NK-92 (cell line): ENCODE results near the gene KRT32.

Source experiments
- DNase-seq: peaks from one replicate; lab custom pipeline; 2025; ENCODE audit not compliant: unreplicated experiment; lab: John Stamatoyannopoulos, UW

The KRT32 gene

DNA sequence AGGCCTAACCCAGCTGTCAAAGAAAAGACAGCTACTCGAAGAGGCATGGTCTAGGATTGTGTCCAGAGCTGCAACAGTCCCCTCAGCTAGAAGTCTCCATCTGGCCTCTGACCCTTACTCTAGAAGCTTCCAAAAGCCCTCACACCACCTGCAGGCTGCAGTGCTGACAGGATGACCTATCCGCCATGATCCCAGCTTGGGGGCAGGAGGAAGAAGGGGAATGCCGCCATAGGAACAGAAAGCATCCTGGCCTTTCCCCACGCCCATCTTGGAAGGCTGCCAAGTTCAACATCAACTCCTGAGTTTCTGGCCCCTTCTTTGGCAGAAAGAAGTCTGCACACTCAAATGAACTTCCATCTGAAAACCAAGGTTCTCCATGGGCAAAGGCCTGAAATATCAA is 25.6 kb upstream of the KRT32 start:
- no peak for DNase-seq

DNA sequence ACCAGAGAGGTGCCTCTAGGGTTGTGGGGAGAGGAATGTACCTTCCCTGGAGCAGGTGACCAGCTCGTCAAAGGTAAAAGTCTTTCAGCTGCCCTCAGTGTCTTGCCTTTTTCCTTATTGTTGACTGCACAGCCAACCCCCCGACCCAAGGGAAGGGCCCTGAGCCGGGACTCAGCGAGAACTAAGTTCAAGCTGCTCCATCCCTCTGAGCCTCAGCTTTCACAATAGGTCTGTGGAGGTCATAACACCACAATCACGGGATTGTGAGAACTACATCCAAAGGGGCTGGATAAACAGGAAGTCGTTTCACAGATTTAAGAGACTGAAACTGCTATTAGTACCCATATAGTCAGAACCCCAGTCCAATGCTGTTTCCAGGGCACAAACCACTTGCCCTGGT is 25.2 kb upstream of the KRT32 start:
- no peak for DNase-seq

DNA sequence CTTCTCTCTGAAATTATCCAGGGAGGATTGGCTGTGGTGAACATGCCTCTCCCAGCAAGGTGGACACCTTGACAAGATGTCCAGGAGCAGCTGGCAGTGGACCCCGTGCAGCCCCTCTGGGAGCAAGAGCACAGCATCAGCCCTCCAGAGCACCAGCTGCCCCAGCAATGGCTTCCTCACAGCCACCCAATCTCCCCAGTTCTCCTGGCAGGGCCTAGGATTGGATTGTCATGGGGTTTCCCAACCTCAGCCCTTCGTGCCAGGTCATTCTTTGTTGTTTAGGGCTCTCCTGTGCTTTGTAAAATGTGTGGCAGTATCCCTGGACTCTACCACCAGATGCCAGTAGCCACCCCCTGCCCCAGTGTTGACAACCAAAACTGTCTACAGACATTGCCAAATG is 24.3 kb upstream of the KRT32 start:
- no peak for DNase-seq

DNA sequence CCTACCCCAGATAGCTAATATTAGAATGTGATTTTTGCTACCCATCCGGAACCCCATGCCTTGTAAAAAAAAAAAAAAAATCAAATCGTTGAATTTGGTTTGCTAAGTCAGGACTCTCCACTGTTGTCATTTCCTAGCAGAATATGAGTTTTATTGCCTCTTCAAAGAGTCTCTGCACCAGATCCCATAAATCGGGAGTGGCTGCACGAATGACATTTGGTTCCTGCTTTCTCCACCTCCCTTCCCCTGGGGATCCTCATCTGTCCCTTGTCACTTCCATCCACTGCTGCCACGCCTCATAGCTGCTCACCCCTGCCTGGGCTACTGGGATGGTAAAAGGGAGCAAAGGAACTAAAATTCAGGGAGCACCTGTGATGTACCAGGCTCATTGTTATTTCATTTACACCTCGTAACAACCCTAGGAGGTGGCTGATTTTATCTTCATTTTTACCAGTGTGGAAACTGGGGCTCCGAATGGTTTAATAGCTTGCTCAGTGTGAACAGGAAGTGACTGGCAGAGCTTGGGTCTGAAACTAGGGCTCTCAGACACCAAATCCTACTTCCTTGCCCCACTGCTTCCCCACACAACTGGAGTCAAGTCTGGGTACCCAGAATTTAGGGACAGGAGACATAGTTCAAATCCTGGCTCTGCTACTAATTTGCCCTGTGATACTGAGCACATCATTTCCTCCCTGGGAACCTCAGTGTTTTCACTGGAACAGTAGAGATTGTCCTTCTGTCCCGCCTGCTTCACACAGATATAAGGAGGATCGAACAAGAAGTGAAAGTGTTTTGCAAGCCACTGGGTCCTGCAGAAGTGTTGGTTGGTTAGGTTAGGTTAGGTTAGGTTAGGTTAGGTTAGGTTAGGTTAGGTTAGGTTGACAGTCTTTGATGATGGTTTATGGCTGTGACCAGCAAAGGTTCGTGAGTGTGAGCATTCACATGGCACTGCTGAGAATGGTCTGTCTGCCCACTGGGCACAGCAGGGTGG is 23.1 kb upstream of the KRT32 start:
- no peak for DNase-seq

DNA sequence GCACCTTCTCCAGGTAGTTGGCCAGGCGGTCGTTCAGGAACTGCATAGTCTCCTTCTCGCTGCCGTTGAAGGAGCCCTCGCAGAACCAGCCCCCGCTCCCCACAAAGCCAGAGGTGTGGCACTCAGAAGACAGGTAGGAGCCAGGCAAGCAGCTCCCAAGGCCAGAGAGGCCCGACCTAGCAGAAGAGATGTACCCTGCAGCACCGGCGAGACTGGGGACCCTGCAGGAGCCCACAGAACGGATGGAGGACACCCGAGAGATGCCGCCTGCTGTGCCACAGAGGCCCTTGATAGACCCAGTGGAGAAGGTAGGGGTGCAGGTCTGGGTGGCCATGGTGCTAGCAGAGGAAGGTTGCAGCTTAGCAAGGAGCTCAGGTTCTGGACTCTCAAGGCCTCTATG is 22.3 kb upstream of the KRT32 start, which contains the start of gene KRT36:
Gene KRT36, minus strand, starts transcription at position 380 of the 400 bp plus-strand sequence. Its CDS starts 46 bp downstream, at position 334.
- no peak for DNase-seq

DNA sequence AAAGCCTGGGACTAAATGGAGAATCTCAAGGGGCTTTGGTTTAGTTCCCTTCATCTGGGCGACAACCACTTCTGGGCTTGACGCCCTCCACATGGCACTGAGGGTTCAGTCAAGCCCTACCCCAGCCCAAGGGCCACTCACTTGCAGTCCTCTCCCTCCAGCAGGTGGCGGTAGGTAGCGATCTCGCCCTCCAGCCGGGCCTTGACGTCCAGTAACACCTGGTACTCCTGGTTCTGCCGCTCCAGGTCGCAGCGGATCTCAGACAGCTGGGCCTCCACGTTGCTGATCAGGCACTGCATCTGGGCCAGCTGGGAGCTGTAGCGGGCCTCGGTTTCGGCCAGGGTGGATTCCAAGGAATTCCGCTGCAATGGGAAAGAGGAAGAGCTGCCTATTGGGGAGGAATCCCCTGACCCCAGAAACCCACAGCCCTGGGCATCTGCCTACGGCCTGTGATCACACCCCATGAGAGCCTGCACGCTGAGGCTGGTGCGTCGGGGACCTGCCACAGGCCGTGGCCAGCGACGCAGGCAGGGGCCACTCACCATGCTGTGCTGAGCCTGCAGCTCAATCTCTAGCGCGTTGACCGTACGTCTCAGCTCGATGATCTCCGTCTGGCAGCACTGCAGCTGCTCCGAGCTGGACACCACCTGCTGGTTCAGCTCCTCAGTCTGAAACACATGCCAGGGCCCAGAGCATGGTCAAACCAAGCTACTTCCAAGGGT is 19.8 kb upstream of the KRT32 start:
- no peak for DNase-seq

DNA sequence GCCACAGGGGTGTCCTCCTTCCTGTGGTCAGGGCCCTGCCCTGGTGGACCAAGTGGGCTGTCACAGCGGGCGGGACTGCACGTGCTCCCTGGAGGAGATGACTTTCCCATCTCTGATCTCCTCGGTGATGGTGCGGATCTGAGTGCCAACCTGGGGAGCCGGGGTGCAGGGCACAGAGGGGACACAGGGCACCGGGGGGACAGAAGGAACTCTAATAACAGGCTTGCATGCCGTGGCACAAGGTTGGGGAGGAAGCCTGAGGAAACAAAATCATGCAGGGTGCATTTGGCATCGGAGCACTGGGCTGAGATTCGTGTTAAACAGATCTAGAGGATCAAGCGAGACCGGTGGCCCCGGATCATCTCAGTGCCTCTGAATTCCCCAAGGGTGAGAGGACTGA is 19.1 kb upstream of the KRT32 start:
- DNase-seq = no peak

DNA sequence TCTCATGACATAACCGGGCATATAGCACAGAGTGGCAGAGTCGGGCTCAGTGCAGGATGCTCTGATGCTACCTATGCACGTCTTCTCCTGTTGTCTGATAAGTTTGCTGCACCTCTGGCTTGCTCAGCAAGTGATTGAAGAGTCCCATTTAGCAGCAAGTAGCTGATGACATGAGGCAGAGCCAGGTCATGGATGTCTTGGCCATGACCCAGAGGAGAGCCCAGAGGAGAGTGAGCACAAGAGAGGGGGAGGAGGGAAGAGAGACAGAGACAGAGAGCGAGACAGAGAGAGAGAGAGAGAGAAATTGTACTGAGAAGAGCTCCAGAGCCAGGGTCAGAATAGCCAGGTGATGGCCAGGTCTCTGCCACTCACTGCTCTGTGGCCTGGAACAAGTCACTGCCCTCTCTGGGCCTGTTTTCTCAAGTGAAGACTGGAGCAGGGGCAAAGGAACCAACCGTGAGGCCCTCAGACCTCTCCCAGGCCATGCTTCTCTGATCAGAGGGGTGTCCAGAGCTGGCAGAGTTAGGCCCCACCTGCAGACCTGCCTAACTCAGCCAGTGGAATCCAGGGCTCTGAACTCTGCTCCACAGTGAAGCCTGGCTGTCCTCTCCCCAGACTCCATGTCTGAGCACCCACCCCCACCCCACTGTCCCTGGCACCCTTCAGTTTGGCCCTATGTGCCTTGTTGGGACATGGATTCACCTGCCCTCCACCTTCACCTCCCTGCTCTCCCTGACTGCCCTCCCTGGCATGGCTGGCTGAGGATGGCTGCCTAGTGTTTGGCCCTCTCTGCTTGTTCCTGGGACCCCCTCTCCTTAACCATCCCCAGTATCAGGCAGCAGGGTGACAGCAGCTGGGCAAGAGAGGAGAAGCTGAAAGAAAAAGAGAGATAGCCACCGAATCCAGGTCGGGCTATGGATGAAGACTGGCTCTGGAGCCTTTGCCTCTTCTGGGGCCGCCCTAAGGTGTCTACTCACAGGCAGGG is 18.0 kb upstream of the KRT32 start:
- DNase-seq = no peak

DNA sequence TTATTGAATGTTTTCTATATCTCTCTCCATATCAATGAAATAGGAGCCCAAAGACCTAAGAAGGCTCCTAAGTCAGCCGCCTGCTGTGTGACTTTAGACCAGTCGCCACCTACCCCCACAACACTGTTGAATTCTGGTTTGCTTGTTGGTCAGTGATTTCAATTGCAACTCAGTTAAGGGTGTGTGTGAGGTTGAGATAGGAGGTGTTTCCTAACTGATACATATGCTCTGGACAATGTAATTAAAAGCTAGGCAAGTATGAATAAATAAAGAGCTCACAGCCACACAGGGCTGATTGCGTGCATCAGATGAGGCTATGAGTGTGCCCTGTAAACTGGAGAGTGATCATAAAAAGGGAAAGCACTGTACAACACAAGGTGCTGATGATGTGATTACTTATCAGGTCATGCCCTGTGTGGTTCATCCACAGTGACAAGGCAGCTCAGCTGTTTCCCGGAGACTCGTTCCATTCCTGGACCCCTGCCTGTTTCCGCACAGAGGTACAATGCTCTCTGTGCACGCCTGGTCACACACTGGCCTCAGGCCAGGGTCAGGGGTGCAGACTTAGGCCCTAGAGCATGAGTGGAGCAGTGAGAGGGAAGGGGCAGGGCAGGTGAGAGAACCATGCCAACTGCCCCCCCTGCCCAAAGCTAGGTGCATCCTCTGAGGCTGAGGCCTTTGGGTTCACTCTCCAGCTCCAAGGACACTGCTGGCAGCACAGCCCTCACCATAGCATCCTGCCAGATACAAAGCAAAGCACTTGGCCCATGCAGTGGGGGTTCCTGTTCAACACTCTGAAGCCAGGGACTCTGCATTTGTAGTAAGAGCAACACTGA is 17.0 kb upstream of the KRT32 start:
- DNase-seq = no peak

DNA sequence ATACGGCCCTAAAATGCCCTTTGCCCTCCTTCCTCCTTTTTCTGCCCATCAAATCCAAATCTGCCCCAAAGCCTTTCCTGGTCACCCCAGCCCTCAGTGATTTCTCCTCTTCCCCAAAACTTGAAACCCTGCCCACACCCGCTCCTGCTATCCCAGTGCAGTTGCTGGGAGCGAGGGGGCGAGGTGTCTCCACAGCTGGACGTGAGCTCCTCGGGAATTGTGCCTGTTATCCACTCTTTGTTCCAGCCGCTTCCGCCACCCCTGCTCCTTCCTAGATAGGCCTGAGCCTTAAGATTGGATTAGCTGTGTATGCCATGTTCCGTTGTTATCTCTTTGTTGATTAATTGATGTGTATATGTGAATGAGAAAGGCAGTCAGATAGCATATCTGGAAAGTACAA is 16.3 kb upstream of the KRT32 start:
- no peak for DNase-seq

DNA sequence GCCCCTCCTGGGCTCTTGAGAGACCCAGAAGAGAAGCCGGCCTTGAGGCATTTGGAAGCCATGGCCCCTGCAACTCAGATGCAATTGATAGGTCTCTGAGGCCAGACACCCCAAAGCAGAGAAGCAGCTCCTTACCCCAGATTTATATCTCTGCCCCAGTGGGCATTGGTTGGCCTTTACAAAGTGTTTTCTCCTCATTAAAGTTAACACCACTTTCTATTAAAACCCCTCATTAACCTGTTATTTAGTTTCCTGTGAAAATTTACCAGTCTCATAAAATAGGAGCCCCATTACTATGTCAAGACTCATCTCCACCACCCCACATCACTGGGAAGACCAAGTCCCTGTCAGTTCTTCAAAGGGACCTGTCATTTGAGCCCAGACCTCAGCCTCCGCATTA is 13.8 kb upstream of the KRT32 start, which contains the start of gene KRT35:
Gene KRT35, minus strand, starts transcription at position 116 of the 400 bp plus-strand sequence. Its CDS starts 54 bp downstream, at position 62.
- no peak for DNase-seq

DNA sequence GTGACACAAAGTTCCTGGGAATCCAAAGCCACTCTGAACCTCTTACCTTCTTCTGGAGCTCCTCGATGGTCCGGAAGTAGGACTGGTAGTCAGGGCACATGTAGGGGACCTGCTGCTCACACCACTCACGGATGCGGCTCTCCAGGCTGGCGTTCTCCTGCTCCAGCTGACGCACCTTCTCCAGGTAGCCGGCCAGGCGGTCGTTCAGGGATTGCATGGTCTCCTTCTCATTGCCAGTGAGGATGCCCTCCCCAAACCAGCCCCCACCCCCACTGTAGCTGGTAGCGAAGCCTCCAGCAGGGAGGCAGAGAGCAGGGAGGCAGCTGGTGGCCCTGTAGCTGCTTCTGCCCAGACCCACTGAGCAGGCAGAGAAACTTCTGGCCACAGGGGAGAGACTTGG is 13.4 kb upstream of the KRT32 start:
- DNase-seq = no peak

DNA sequence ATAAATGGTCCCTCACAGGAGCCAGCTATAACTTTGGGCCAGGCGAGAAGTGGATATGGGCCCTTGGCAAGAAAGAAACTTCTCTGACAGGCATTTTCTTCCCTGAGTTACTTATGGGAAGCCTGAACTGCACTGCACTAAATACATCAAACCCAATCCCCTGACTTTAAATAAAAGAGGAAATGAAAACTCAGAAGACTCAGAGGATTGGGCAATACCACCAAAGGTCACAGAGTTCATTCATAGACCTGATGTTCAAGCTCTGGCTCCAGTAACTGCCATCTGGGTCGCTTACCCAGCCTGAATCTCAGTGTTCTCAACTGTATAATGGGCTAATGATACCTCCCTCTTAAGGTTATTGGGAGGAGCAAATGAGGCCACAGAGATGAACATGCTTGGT is 12.9 kb upstream of the KRT32 start:
- no peak for DNase-seq

DNA sequence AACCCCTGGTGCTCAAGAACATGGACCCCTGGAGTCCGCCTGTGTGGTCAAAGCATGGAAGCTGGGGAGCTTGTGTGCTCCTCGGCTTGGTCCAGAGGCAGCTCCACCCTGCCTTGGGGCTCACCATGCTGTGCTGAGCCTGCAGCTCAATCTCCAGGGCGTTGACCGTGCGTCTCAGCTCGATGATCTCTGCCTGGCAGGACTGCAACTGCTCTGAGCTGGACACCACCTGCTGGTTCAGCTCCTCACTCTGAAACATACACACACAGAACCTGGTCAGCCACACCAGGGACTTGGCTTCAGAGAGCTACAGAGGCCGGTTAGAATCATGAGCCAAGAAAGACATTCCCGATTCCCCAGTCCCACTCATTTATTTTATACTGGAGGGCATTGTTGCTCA is 11.1 kb upstream of the KRT32 start:
- DNase-seq = no peak

DNA sequence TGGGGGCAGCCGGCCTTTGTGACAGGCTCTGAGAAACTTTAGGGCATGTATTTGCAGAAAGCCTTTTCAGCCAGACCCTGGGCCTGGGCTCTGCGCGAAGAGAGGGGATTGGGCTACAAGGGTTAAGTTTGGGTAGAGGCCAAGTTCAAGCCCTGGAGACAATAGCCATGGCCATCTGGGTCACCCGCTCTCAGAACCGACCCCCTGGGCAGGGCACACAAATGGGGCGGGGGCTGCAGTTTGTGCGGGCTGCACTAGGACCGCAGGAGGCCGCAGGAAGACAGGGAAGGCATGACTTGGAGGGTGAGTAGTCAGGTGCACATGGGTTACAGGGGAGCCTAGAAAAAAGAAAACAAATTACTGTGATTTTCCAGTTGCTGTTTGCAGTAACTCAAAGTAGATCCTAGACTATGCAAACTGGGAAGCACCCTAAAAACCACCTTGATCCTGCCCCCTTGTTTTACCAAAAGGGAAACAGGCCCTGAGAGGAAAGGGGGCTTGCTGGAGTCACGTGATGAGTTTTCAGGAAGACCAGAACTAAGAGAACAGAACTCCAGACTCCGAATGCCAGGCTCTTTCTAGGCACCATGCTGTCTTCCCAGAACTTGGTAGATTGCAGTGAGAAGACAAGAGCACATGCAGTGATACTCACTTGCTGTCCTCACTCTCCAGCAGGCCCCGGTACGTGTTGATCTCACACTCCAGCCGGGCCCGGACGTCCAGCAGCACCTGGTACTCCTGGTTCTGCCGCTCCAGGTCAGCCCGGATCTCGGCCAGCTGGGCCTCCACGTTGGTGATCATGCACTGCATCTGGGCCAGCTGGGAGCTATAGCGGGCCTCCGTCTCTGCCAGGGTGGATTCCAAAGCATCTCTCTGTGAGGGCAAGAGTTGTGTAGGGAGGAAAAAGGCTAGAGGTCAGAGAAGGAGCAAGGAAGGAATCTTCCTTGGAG is 10.0 kb upstream of the KRT32 start:
- no peak for DNase-seq

DNA sequence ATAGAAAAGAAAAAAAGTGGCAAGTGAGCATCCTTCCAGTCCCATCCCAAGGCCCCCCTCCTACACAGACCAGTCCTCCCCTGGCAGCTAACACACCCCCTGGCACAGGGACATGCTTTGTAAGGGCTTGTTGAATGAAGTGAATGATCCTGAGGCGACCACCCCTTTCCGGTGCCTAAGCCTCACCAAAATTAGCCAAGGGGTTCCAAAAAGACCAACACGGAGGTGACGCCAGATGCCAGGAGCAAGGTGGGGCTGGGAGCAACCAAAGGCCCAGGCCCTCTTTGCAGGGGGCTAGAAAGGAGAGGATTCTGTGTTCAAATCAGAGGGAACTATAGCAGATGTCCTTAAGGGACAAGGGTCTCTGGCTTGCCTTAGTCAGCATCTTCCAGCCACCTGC is 8.2 kb upstream of the KRT32 start:
- no peak for DNase-seq

DNA sequence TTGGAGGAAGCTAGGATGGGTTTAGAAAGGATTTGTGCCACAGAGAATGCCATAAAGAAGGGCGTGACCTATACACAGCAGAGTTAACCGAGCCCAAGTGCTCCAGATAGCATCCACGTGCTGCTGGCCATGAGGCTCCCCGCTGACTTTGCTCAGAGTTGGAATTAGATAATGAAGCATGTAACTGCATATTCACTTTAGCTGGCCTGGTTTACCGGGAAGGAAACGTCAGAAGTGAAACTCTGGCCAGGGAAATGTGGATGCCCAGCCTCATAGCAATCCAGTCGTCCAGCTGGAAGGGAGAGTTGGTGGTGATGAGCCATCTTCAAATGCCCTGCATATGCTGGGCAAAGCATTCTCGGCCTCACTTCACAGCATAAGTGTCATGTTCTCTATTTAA is 7.7 kb upstream of the KRT32 start:
- no peak for DNase-seq

DNA sequence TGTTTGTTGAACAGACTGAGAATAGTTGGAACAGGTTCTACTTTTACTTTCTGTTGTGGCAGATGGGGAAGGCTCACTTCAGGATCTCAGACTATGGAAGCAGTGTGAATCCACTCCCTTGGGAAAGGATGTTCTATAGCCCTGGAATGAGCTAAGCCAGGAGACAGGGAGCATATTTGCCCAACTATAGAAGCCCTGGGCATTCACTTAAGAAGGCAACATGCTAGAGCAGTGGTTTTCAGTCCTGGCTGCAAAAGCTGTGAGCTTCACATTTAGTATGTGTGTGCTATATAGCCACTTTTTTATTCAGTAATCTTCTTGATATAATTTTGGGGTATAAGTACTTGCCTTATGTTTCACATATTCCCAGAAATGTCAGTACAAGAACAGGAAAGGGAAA is 1.2 kb upstream of the KRT32 start:
- no peak for DNase-seq

DNA sequence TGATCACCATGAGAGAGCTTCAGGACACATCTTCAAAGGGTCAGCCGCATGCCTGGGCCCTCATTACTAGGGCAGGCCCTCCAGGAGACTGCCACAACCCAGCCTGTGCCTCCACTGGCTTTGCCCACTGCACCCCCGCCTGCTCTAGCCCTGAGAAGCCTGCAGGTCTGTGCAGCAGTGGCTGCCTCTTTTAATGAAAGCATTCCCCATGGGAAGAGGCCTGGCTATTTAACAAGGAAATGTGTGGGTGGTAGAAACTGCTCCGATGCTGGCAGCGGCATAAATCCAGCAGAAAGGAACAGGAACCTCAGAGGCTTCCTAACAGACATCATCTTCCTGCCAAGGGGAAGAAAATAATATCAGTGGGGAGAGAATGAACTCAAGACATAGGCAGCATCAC is 375 bp upstream of the KRT32 start:
- no peak for DNase-seq
